GM06990 (cell line): ENCODE measurements around the gene RPL4.

Experiments used
- DNase-seq: peaks from one replicate; pipeline ENCODE4 v3.0.0-alpha.2; 2011; ENCODE audit not compliant: insufficient read length; ENCODE audit errors: extremely low read depth
- H3K27me3 ChIP-seq: replicated peaks from 2 replicates; pipeline ENCODE4 v1.6.0; 2011; ENCODE audit warnings: low read length; ENCODE audit not compliant: control insufficient read depth, insufficient read depth
- H3K36me3 ChIP-seq: 2 replicates; pipeline ENCODE4 v1.5.1; 2011; ENCODE audit warnings: low read length; ENCODE audit not compliant: control insufficient read depth, insufficient read depth
- H3K4me3 ChIP-seq: replicated peaks from 2 replicates; pipeline ENCODE4 v1.5.1; 2011; ENCODE audit warnings: low read depth, mild to moderate bottlenecking, control low read depth, low read length
- CTCF ChIP-seq: IDR thresholded peaks from 2 replicates; pipeline ENCODE4 v1.5.1; 2011; ENCODE audit warnings: low read length, control low read depth, mild to moderate bottlenecking, inconsistent platforms; ENCODE audit not compliant: insufficient read depth, poor library complexity, severe bottlenecking

The RPL4 gene

GRCh38 chr15:66504563-66505429, at the start of gene RPL4, which contains the start of gene ZWILCH:
Gene RPL4, minus strand, starts transcription at chr15:66504855. Its CDS starts 65 bp downstream, at chr15:66504790.
Gene ZWILCH, plus strand, starts transcription at chr15:66505326. Its CDS starts 13 bp downstream, at chr15:66505339.
- Histone ChIP-seq H3K36me3 (peaks cover 11% of the 10 kb centered on the region), H3K4me3 (peak within 1 kb of the TSS; percentile 99), H3K27me3 (no peaks in the 10 kb centered on the region)
- peak; percentile 90 for DNase-seq
- TF ChIP-seq CTCF, result no peak

- H3K36me3 ChIP-seq, result peaks cover 4% of the 10 kb centered on the region
- DNase-seq, result no peak
- no peak overlapping the region for H3K4me3 ChIP-seq
- H3K27me3 ChIP-seq, result no peaks in the 10 kb centered on the region
- TF ChIP-seq CTCF, result no peak
Measured at GRCh38 chr15:66545255-66545654, 40.6 kb upstream of the RPL4 start.

GRCh38 chr15:66542896-66543295, 38.2 kb upstream of the RPL4 start:
- Histone ChIP-seq H3K4me3 (no peak overlapping the region), H3K36me3 (peaks cover 3% of the 10 kb centered on the region), H3K27me3 (no peaks in the 10 kb centered on the region)
- no peak for DNase-seq
- TF ChIP-seq CTCF, result no peak

GRCh38 chr15:66535056-66535455, 30.4 kb upstream of the RPL4 start:
- no peak overlapping the region for H3K4me3 ChIP-seq
- TF ChIP-seq CTCF, result no peak
- peaks cover 2% of the 10 kb centered on the region for H3K36me3 ChIP-seq
- DNase-seq, result no peak
- H3K27me3 ChIP-seq, result no peaks in the 10 kb centered on the region

- peaks cover 3% of the 10 kb centered on the region for H3K36me3 ChIP-seq
- no peaks in the 10 kb centered on the region for H3K27me3 ChIP-seq
- DNase-seq, result no peak
- no peak for TF ChIP-seq CTCF
- no peak overlapping the region for H3K4me3 ChIP-seq
Measured at GRCh38 chr15:66524838-66525237, 20.2 kb upstream of the RPL4 start.
